Suprapubic skin (tissue), 3 donors: ENCODE measurements around the gene PDE4C.

Source experiments
- EP300 ChIP-seq: sonication (generic); formaldehyde crosslinking; IDR thresholded peaks from one replicate; pipeline ENCODE4 v1.6.1; 2017; ENCODE audit warnings: antibody characterized with exemption
- POLR2A ChIP-seq, 2 donors: fragments of 450-650 bp; IDR thresholded peaks; one replicate each; pipeline ENCODE4 v1.6.1; 2017; ENCODE audit warnings: antibody characterized with exemption in 2 of 2, mild to moderate bottlenecking in 2 of 2, moderate library complexity in 2 of 2
- TF ChIP-seq, protein P1 (sequence below), 2 donors: fragments of 200-600 bp in 1 of 2; fragments of 450-650 bp in 1 of 2; sonication (generic) in 1 of 2; IDR thresholded peaks; one replicate each; pipeline ENCODE4 v1.5.1; 2016 to 2019; ENCODE audit warnings: antibody characterized with exemption in 2 of 2, mild to moderate bottlenecking in 1 of 2, moderate library complexity in 1 of 2

DNA sequence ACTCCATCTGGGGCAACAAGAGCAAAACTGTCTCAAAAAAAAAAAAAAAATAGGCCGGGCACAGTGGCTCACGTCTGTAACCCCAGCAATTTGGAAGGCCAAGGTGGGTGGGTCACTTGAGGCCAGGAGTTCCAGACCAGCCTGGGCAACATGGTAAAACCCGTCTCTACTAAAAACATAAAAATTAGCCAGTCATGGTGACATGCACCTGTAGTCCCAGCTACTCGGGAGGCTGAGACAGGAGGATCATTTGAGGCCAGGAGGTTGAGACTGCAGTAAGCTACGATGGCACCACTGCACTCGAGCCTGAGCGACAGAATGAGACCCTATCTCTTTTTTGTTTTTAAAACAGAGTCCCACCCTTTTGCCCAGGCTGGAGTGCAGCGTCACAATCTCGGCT, 44.1 kb upstream of the PDE4C start:
- TF ChIP-seq, protein P1, sequence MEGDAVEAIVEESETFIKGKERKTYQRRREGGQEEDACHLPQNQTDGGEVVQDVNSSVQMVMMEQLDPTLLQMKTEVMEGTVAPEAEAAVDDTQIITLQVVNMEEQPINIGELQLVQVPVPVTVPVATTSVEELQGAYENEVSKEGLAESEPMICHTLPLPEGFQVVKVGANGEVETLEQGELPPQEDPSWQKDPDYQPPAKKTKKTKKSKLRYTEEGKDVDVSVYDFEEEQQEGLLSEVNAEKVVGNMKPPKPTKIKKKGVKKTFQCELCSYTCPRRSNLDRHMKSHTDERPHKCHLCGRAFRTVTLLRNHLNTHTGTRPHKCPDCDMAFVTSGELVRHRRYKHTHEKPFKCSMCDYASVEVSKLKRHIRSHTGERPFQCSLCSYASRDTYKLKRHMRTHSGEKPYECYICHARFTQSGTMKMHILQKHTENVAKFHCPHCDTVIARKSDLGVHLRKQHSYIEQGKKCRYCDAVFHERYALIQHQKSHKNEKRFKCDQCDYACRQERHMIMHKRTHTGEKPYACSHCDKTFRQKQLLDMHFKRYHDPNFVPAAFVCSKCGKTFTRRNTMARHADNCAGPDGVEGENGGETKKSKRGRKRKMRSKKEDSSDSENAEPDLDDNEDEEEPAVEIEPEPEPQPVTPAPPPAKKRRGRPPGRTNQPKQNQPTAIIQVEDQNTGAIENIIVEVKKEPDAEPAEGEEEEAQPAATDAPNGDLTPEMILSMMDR (IDR thresholded peaks at IDR 0.05): no peak
- TF ChIP-seq EP300: no peak
- no peak for TF ChIP-seq POLR2A (IDR thresholded peaks at IDR 0.05)
